CD4-positive, alpha-beta T cell treated with Interleukin-6 for 4 hours (primary cell): Measurements from ENCODE around the gene BANP.
"Not testable (repeated sequence)": the region's sequence is repeated elsewhere in the genome, so short reads cannot be mapped to it uniquely, and the experiment has no call there.

Experiments
- DNase-seq: peaks from one replicate; pipeline ENCODE4 v3.0.0-alpha.2; 2020; ENCODE audit warnings: mixed read lengths

Gene BANP

GRCh38 chr16:88050952-88051660 lies 99.9 kb downstream of the BANP start:
- DNase-seq = no peak

- DNase-seq = no peak
Observed at GRCh38 chr16:88052661-88053060, 101.4 kb downstream of the BANP start.

GRCh38 chr16:88053479-88053878 lies 102.2 kb downstream of the BANP start:
- not testable (repeated sequence) for DNase-seq

DNA sequence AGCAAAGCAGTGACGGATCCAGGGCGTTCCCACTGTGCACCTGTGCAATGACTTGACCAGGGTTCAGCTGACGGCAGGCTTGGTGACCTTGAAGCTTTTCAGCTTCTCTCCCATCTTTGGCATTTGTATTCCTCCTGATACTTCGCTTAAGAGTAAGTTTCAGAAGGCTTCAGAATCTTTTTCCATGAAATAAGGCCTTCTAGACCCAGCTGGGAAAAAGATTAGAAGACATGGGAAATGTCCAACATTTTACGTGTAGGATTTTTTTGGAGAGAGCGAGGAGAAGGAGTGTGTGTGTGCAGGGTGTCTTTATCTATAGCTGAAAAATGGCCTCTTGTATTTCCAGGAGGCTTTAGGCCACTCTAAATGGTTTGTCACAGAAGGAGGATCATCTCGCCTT lies 104.1 kb downstream of the BANP start:
- DNase-seq = no peak

DNA sequence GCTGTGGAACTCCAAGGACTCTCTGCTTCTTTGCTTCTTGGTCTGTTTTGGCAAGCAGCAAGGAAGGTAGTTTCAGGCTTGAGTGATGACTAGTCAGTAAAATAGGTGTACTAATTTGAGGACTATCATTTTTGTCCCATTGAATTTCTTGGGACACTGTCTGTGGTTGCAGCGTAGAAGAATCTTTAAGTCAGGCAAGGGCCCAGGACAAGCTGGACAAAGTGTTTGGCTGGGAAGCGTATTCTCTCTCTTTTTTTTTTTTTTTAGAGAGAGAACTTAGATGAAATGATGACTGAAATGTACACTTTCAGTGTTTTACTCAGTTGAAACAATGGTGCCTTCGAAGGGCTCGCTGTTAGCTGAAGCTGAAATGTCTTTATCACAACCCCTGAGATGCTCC lies 105.0 kb downstream of the BANP start:
- no peak for DNase-seq

- no peak for DNase-seq
Observed at GRCh38 chr16:88057656-88058055, 106.4 kb downstream of the BANP start.

DNA sequence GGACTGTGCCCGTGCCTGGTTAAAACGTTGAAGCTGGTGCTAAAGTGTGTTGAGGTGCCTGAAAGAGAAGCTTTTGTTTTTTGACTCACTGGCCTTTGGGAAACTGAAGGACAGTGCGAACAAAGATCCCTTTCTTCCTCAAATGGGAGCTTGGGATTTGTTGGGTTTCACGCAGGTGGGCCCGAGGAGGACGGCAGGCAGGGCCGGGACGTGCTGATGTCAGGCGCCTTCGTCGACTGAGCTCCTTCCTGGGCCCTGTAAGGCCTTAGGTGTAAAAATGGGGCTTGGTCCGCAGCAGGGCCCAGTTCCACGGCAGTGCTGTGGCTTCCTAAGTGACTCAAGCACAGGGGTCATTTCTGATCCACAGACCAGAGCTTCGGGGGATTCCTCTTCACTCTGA lies 106.9 kb downstream of the BANP start:
- DNase-seq = no peak

- no peak for DNase-seq
Observed at GRCh38 chr16:88058817-88059216, 107.6 kb downstream of the BANP start.

- DNase-seq = no peak
Observed at GRCh38 chr16:88059701-88060386, 108.6 kb downstream of the BANP start.

- no peak for DNase-seq
Observed at GRCh38 chr16:88060524-88061219, 109.4 kb downstream of the BANP start.

GRCh38 chr16:88061346-88062110 lies 110.3 kb downstream of the BANP start:
- no peak for DNase-seq

- no peak for DNase-seq
Observed at GRCh38 chr16:88062341-88063210, 111.3 kb downstream of the BANP start.

DNA sequence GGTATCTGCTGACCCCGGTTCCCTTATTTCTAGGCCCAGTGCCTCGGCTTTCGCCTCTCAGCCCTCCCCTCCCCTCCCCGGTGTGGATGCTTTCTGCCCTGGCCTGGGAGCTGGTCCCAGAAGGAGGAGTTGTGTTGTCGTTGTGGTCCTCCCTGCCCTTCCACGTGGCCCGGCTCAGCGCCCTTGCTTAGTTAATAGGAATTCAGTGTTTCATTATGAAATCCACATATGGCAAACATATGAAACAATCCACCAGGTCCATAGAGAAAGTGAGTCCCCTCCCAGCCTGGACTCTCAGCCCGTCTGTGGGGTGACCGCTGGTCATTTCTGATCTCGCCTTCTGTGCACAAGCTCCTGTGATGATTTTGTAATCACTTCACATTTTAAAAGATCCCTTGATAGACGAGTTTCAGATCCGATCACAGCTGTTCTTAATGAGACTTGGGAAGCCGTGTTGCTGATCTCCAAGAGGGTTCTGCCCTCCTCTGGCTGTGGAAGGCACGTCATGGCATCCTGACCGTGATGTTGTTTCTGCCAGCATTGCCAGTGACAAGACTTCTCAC lies 112.1 kb downstream of the BANP start:
- DNase-seq = no peak

- DNase-seq = no peak
Observed at GRCh38 chr16:88064011-88064888, 113.0 kb downstream of the BANP start.

GRCh38 chr16:88064889-88065746 lies 113.9 kb downstream of the BANP start:
- DNase-seq = no peak

DNA sequence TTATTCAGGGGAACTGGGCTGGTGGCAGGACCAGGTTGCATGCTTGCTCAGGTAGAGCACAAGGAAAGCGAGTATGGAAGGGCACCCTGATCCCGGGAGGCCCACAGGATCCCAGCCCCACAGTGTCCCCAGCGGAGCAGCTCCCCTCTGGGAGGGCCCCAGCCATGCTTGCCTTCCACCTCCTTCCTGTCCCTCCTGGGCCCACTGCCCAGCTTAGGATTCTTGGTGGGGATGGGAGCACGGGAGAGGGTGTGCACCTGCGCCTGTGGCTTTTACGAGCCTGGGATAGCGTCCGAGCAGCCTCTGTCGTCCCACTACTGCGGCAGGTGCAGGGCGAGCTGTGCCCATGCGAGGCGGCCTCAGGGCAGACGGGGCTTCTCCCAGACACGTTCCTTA lies 114.5 kb downstream of the BANP start:
- no peak for DNase-seq

DNA sequence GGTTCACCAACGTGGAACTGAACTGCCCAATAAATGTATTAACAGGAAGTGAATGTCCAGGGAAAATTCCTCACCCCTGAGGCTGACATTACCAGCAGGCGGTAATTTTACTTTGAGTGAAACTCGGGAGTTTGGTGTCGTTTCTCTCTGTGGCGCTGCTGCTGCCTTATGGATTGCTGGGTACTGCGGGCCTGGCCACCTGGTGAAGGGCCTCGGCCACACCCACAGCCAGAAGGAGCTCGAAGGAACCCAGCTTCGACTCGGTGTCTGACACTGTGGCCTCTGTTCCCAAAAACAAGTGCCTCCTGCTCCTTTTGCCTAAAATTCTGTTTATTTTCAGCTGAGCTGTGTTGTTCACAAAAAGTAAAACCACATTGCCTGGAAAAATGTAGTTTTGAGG lies 115.0 kb downstream of the BANP start:
- no peak for DNase-seq

GRCh38 chr16:88066680-88067529 lies 115.7 kb downstream of the BANP start:
- no peak for DNase-seq
